Suprapubic skin (tissue), 4 donors: Measurements from ENCODE around the gene ZNF536.

Source experiments
- POLR2A ChIP-seq, 2 donors: fragments of 450-650 bp; IDR thresholded peaks; one replicate each; pipeline ENCODE4 v1.6.1; 2017; ENCODE audit warnings: antibody characterized with exemption in 2 of 2, mild to moderate bottlenecking in 2 of 2, moderate library complexity in 2 of 2
- POLR2AphosphoS5 ChIP-seq, 3 donors: sonication (generic); formaldehyde crosslinking; IDR thresholded peaks; one replicate each; pipeline ENCODE4 v1.6.1; 2017; ENCODE audit warnings: antibody characterized with exemption in 3 of 3
- TF ChIP-seq, protein P1 (sequence below), 2 donors: fragments of 200-600 bp in 1 of 2; fragments of 450-650 bp in 1 of 2; sonication (generic) in 1 of 2; IDR thresholded peaks; one replicate each; pipeline ENCODE4 v1.5.1; 2016 to 2019; ENCODE audit warnings: antibody characterized with exemption in 2 of 2, mild to moderate bottlenecking in 1 of 2, moderate library complexity in 1 of 2

- TF ChIP-seq POLR2AphosphoS5 (IDR thresholded peaks at IDR 0.05) (no peak), POLR2A (IDR thresholded peaks at IDR 0.05) (no peak)
- TF ChIP-seq, protein P1, sequence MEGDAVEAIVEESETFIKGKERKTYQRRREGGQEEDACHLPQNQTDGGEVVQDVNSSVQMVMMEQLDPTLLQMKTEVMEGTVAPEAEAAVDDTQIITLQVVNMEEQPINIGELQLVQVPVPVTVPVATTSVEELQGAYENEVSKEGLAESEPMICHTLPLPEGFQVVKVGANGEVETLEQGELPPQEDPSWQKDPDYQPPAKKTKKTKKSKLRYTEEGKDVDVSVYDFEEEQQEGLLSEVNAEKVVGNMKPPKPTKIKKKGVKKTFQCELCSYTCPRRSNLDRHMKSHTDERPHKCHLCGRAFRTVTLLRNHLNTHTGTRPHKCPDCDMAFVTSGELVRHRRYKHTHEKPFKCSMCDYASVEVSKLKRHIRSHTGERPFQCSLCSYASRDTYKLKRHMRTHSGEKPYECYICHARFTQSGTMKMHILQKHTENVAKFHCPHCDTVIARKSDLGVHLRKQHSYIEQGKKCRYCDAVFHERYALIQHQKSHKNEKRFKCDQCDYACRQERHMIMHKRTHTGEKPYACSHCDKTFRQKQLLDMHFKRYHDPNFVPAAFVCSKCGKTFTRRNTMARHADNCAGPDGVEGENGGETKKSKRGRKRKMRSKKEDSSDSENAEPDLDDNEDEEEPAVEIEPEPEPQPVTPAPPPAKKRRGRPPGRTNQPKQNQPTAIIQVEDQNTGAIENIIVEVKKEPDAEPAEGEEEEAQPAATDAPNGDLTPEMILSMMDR (IDR thresholded peaks at IDR 0.05): no peak
These were observed 118.6 kb downstream of the ZNF536 start for GRCh38 chr19:30490760-30491159.
